Smooth muscle cell (in vitro differentiated cells): ENCODE measurements around the gene GABBR2. TPM values are rescaled to one million over a fixed set of nuclear protein-coding genes. Genes with fewer than 3 reads are reported as not detected.

Experiments used
- DNase-seq: peaks from one replicate; lab custom pipeline; 2025; ENCODE audit not compliant: unreplicated experiment; lab: John Stamatoyannopoulos, UW
- H2AFZ ChIP-seq: fragments of 200-600 bp; sonication (generic); 2 replicates; pipeline ENCODE4 v1.6.0; 2016; ENCODE audit warnings: antibody characterized with exemption, low read depth, mild to moderate bottlenecking
- H3F3A ChIP-seq: fragments of 200-600 bp; sonication (generic); 2 replicates; pipeline ENCODE4 v1.6.0; 2017; ENCODE audit warnings: antibody characterized with exemption, low read depth
- H3K27ac ChIP-seq: fragments of 200-600 bp; sonication (generic); 2 replicates; pipeline ENCODE4 v1.5.1; 2016; ENCODE audit warnings: low read depth, mild to moderate bottlenecking
- H3K27me3 ChIP-seq: fragments of 200-600 bp; sonication (generic); 2 replicates; pipeline ENCODE4 v1.6.1; 2016; ENCODE audit warnings: low read depth, mild to moderate bottlenecking
- H3K36me3 ChIP-seq: fragments of 200-600 bp; sonication (generic); 2 replicates; pipeline ENCODE4 v1.5.1; 2016; ENCODE audit warnings: low read depth
- H3K4me1 ChIP-seq: fragments of 200-600 bp; sonication (generic); 2 replicates; pipeline ENCODE4 v1.5.1; 2016; ENCODE audit warnings: low read depth
- H3K4me2 ChIP-seq: fragments of 200-600 bp; sonication (generic); 2 replicates; pipeline ENCODE4 v1.6.0; 2016; ENCODE audit warnings: mild to moderate bottlenecking
- H3K4me3 ChIP-seq: fragments of 200-600 bp; sonication (generic); 2 replicates; pipeline ENCODE4 v1.5.1; 2016; ENCODE audit warnings: mild to moderate bottlenecking
- H3K79me2 ChIP-seq: fragments of 200-600 bp; sonication (generic); 2 replicates; pipeline ENCODE4 v1.6.0; 2016; ENCODE audit warnings: low read depth, mild to moderate bottlenecking
- H3K9ac ChIP-seq: fragments of 200-600 bp; sonication (generic); 2 replicates; pipeline ENCODE4 v1.6.0; 2016; ENCODE audit warnings: low read depth
- H3K9me3 ChIP-seq: fragments of 200-600 bp; sonication (generic); replicated peaks from 2 replicates; pipeline ENCODE4 v1.5.1; 2016; ENCODE audit warnings: low read depth
- H4K20me1 ChIP-seq: fragments of 200-600 bp; sonication (generic); 2 replicates; pipeline ENCODE4 v1.6.0; 2016; ENCODE audit warnings: low read depth
- CTCF ChIP-seq: fragments of 200-600 bp; sonication (generic); IDR thresholded peaks from 2 replicates; pipeline ENCODE4 v1.5.1; 2017; ENCODE audit warnings: borderline replicate concordance, mild to moderate bottlenecking, antibody characterized with exemption; ENCODE audit not compliant: insufficient read depth, poor library complexity, severe bottlenecking
- WGBS: methylation state at CpG from one replicate; pipeline ENCODE4 v1.1.7; 2016; ENCODE audit warnings: low lambda C conversion rate; 5-methylcytosine and 5-hydroxymethylcytosine counted together
- polyA plus RNA-seq: library from polyadenylated mRNA; unstranded; fragments of >200 nt; fragmentation: Nextera tagmentation; extraction: Ambion mirVana; gene quantifications from 2 replicates; pipeline ENCODE4 v1.2.1, GENCODE V29; 2016
- total RNA-seq: library from RNA; depleted of rRNA; stranded (reverse); fragments of >200 nt; gene quantifications from 2 replicates; pipeline ENCODE4 v1.2.3, GENCODE V29; 2014

GABBR2 gene
- total and polyA plus RNA-seq, 2 experiments from 2014 or later = 0.25 TPM; not detected in 1

- no peak overlapping the region for H3K4me3 ChIP-seq
- H3K27me3 ChIP-seq = peaks cover 72% of the 10 kb centered on the region
- no peaks in the 10 kb centered on the region for H3K9me3 ChIP-seq
- no peaks in the 10 kb centered on the region for H4K20me1 ChIP-seq
- no peak overlapping the region for H3K4me2 ChIP-seq
- H2AFZ ChIP-seq = no peak overlapping the region
- no peak for TF ChIP-seq CTCF
- no peak for DNase-seq
- H3K27ac ChIP-seq = no peak overlapping the region
- no peaks in the 10 kb centered on the region for H3K79me2 ChIP-seq
- H3K36me3 ChIP-seq = no peaks in the 10 kb centered on the region
- no peaks in the 10 kb centered on the region for H3K4me1 ChIP-seq
- no peaks in the 10 kb centered on the region for H3F3A ChIP-seq
- H3K9ac ChIP-seq = no peak overlapping the region
- 89% methylated on average over 2 of the region's 2 CpGs for WGBS
These were observed 10.3 kb upstream of the GABBR2 start for GRCh38 chr9:98719055-98719454.

GRCh38 chr9:98714833-98715232 lies 6.1 kb upstream of the GABBR2 start:
- Histone ChIP-seq H3K27me3 (peaks cover 93% of the 10 kb centered on the region), H3K4me3 (no peak overlapping the region), H3K36me3 (no peaks in the 10 kb centered on the region), H3K79me2 (no peaks in the 10 kb centered on the region), H2AFZ (no peak overlapping the region), H3K9ac (no peak overlapping the region), H4K20me1 (no peaks in the 10 kb centered on the region), H3K4me2 (no peak overlapping the region), H3K27ac (no peak overlapping the region), H3K9me3 (no peaks in the 10 kb centered on the region), H3K4me1 (no peaks in the 10 kb centered on the region), H3F3A (no peaks in the 10 kb centered on the region)
- DNase-seq = no peak
- no peak for TF ChIP-seq CTCF
- 50% methylated on average over 1 of the region's 1 CpG for WGBS

GRCh38 chr9:98712987-98713386 lies 4.3 kb upstream of the GABBR2 start:
- H3K27ac ChIP-seq = no peak overlapping the region
- TF ChIP-seq CTCF = no peak
- H3K4me1 ChIP-seq = no peaks in the 10 kb centered on the region
- no peaks in the 10 kb centered on the region for H4K20me1 ChIP-seq
- no peaks in the 10 kb centered on the region for H3K36me3 ChIP-seq
- peaks cover 95% of the 10 kb centered on the region for H3K27me3 ChIP-seq
- H3K9me3 ChIP-seq = no peaks in the 10 kb centered on the region
- no peaks in the 10 kb centered on the region for H3F3A ChIP-seq
- no peaks in the 10 kb centered on the region for H3K79me2 ChIP-seq
- DNase-seq = no peak
- H3K4me3 ChIP-seq = no peak overlapping the region
- no peak overlapping the region for H3K4me2 ChIP-seq
- no peak overlapping the region for H3K9ac ChIP-seq
- no peak overlapping the region for H2AFZ ChIP-seq
